Astrocyte (in vitro differentiated cells and primary cell): ENCODE results near the gene SLC1A3. TPM values are rescaled to one million over a fixed set of nuclear protein-coding genes. Genes with fewer than 3 reads are reported as not detected.

Experiments used
- DNase-seq: peaks from one replicate; pipeline ENCODE4 v3.0.0-alpha.2; 2010; ENCODE audit warnings: low read depth
- FAIRE-seq: peaks from 2 replicates; lab custom pipeline; 2011; peaks lifted over from hg19 to GRCh38; lab: Jason Lieb, UNC
- H2AFZ ChIP-seq: 2 replicates; pipeline ENCODE4 v1.6.0; 2012; ENCODE audit warnings: low read depth, low read length, inconsistent platforms
- H3K27ac ChIP-seq: 2 replicates; pipeline ENCODE4 v1.5.1; 2011; ENCODE audit warnings: low read depth, low read length, inconsistent platforms
- H3K27me3 ChIP-seq: 2 replicates; pipeline ENCODE4 v1.6.0; 2011; ENCODE audit warnings: low read length, inconsistent platforms; ENCODE audit not compliant: insufficient read depth
- H3K36me3 ChIP-seq: 2 replicates; pipeline ENCODE4 v1.5.1; 2011; ENCODE audit warnings: low read length, inconsistent platforms; ENCODE audit not compliant: insufficient read depth
- H3K4me1 ChIP-seq: 2 replicates; pipeline ENCODE4 v1.5.1; 2011; ENCODE audit warnings: low read length, inconsistent platforms; ENCODE audit not compliant: insufficient read depth
- H3K4me2 ChIP-seq: 2 replicates; pipeline ENCODE4 v1.6.0; 2012; ENCODE audit warnings: low read length, inconsistent platforms
- H3K4me3 ChIP-seq: 2 replicates; pipeline ENCODE4 v1.5.1; 2011; ENCODE audit warnings: low read depth, mild to moderate bottlenecking, low read length, inconsistent platforms; ENCODE audit not compliant: insufficient read depth
- H3K79me2 ChIP-seq: 2 replicates; pipeline ENCODE4 v1.6.0; 2012; ENCODE audit warnings: mild to moderate bottlenecking, low read length, inconsistent platforms; ENCODE audit not compliant: insufficient read depth
- H3K9ac ChIP-seq: 2 replicates; pipeline ENCODE4 v1.6.0; 2012; ENCODE audit warnings: mild to moderate bottlenecking, low read length, inconsistent platforms
- H3K9me3 ChIP-seq: 2 replicates; pipeline ENCODE4 v1.5.1; 2012; ENCODE audit warnings: low read depth, mild to moderate bottlenecking, low read length, inconsistent platforms; ENCODE audit not compliant: insufficient read depth
- H4K20me1 ChIP-seq: 2 replicates; pipeline ENCODE4 v1.6.0; 2012; ENCODE audit warnings: low read length, inconsistent platforms; ENCODE audit not compliant: insufficient read depth
- H3K27ac Mint-ChIP-seq: one replicate; pipeline ENCODE4 v1.8.0; 2021; ENCODE audit warnings: mild to moderate bottlenecking, mixed read lengths; ENCODE audit not compliant: unreplicated experiment
- H3K27me3 Mint-ChIP-seq: one replicate; pipeline ENCODE4 v1.8.0; 2021; ENCODE audit warnings: low read depth, mixed read lengths; ENCODE audit not compliant: unreplicated experiment
- H3K36me3 Mint-ChIP-seq: one replicate; pipeline ENCODE4 v1.8.0; 2021; ENCODE audit warnings: low read depth, mixed read lengths; ENCODE audit not compliant: unreplicated experiment
- H3K4me1 Mint-ChIP-seq: one replicate; pipeline ENCODE4 v1.8.0; 2021; ENCODE audit warnings: low read depth, mixed read lengths; ENCODE audit not compliant: unreplicated experiment
- H3K4me3 Mint-ChIP-seq: one replicate; pipeline ENCODE4 v1.8.0; 2021; ENCODE audit warnings: mild to moderate bottlenecking, moderate library complexity, mixed read lengths; ENCODE audit not compliant: unreplicated experiment
- H3K9me3 Mint-ChIP-seq: one replicate; pipeline ENCODE4 v1.8.0; 2021; ENCODE audit warnings: mild to moderate bottlenecking, mixed read lengths; ENCODE audit not compliant: unreplicated experiment
- CTCF ChIP-seq: IDR thresholded peaks from 2 replicates; pipeline ENCODE4 v1.5.1; 2011; ENCODE audit warnings: low read depth, mild to moderate bottlenecking, inconsistent platforms, low read length, moderate library complexity; ENCODE audit not compliant: insufficient read depth
- EZH2 ChIP-seq: IDR thresholded peaks from 2 replicates; pipeline ENCODE4 v1.6.1; 2012; ENCODE audit warnings: mild to moderate bottlenecking, low read length, inconsistent platforms; ENCODE audit not compliant: insufficient read depth
- total RNA-seq: library from RNA; stranded (reverse); gene quantifications from 2 replicates; pipeline ENCODE4 v1.2.1, GENCODE V29; 2021

SLC1A3 gene
- total RNA-seq, 1 donor from 2014 or later = 23.8 TPM

GRCh38 chr5:36733183-36733582 is 126.8 kb downstream of the SLC1A3 start:
- TF ChIP-seq CTCF (no peak), EZH2 (no peak)
- H3K27me3 Mint-ChIP-seq = peaks cover 12% of the 10 kb centered on the region
- Histone ChIP-seq H3K9ac (no peak overlapping the region), H3K9me3 (no peaks in the 10 kb centered on the region), H3K27ac (no peak overlapping the region), H3K4me1 (no peaks in the 10 kb centered on the region), H3K4me3 (no peak overlapping the region), H3K4me2 (no peak overlapping the region), H3K27me3 (peaks cover 15% of the 10 kb centered on the region), H4K20me1 (no peaks in the 10 kb centered on the region), H3K36me3 (no peaks in the 10 kb centered on the region), H2AFZ (no peak overlapping the region), H3K79me2 (no peaks in the 10 kb centered on the region)
- no peaks in the 10 kb centered on the region for H3K36me3 Mint-ChIP-seq
- H3K9me3 Mint-ChIP-seq = peaks cover 1% of the 10 kb centered on the region
- H3K4me3 Mint-ChIP-seq = no peak overlapping the region
- no peak for FAIRE-seq
- DNase-seq = no peak
- no peak overlapping the region for H3K27ac Mint-ChIP-seq
- no peaks in the 10 kb centered on the region for H3K4me1 Mint-ChIP-seq

GRCh38 chr5:36734422-36734821 is 128.0 kb downstream of the SLC1A3 start:
- peaks cover 1% of the 10 kb centered on the region for H3K9me3 Mint-ChIP-seq
- no peaks in the 10 kb centered on the region for H3K4me1 Mint-ChIP-seq
- H3K9ac ChIP-seq = no peak overlapping the region
- peaks cover 11% of the 10 kb centered on the region for H3K27me3 Mint-ChIP-seq
- peaks cover 14% of the 10 kb centered on the region for H3K27me3 ChIP-seq
- no peak overlapping the region for H3K27ac ChIP-seq
- H2AFZ ChIP-seq = no peak overlapping the region
- no peaks in the 10 kb centered on the region for H3K36me3 ChIP-seq
- H4K20me1 ChIP-seq = no peaks in the 10 kb centered on the region
- no peak overlapping the region for H3K27ac Mint-ChIP-seq
- no peak overlapping the region for H3K4me3 ChIP-seq
- no peak overlapping the region for H3K4me3 Mint-ChIP-seq
- no peaks in the 10 kb centered on the region for H3K4me1 ChIP-seq
- H3K36me3 Mint-ChIP-seq = no peaks in the 10 kb centered on the region
- TF ChIP-seq CTCF = peak; percentile 2
- TF ChIP-seq EZH2 = no peak
- FAIRE-seq (no peak), DNase-seq (peak; percentile 6)
- no peak overlapping the region for H3K4me2 ChIP-seq
- H3K79me2 ChIP-seq = no peaks in the 10 kb centered on the region
- H3K9me3 ChIP-seq = no peaks in the 10 kb centered on the region

- no peaks in the 10 kb centered on the region for H4K20me1 ChIP-seq
- H3K4me1 ChIP-seq = peaks cover 6% of the 10 kb centered on the region
- H3K79me2 ChIP-seq = no peaks in the 10 kb centered on the region
- DNase-seq (no peak), FAIRE-seq (no peak)
- no peak overlapping the region for H2AFZ ChIP-seq
- no peaks in the 10 kb centered on the region for H3K4me1 Mint-ChIP-seq
- H3K9ac ChIP-seq = no peak overlapping the region
- H3K27me3 ChIP-seq = peaks cover 14% of the 10 kb centered on the region
- no peaks in the 10 kb centered on the region for H3K36me3 Mint-ChIP-seq
- no peaks in the 10 kb centered on the region for H3K36me3 ChIP-seq
- no peak overlapping the region for H3K4me3 ChIP-seq
- no peak overlapping the region for H3K4me2 ChIP-seq
- peaks cover 1% of the 10 kb centered on the region for H3K9me3 Mint-ChIP-seq
- no peaks in the 10 kb centered on the region for H3K9me3 ChIP-seq
- peaks cover 11% of the 10 kb centered on the region for H3K27me3 Mint-ChIP-seq
- H3K27ac ChIP-seq = no peak overlapping the region
- TF ChIP-seq EZH2 = no peak
- no peak overlapping the region for H3K4me3 Mint-ChIP-seq
- H3K27ac Mint-ChIP-seq = no peak overlapping the region
Measured at GRCh38 chr5:36735891-36736290, 129.5 kb downstream of the SLC1A3 start.
